HCT116 (cell line): ENCODE data around the gene IL22RA1. TPM values are rescaled to one million over a fixed set of nuclear protein-coding genes. Genes with fewer than 3 reads are reported as not detected.

Source experiments
- ATAC-seq: fragments of 200-7000 bp; cut with Tn5 transposase; 2 replicates; pipeline ENCODE4 v1.9.1; 2020; ENCODE audit warnings: mild to moderate bottlenecking, moderate library complexity
- BruUV-seq: library from RNA; stranded (reverse); fragments of 400-500 nt; replicated peaks from 2 replicates; lab custom pipeline; 2021; lab: Mats Ljungman, UMichigan
- CTCF ChIA-PET: fragments of 300-600 bp; sonication (Branson Sonifier 250); formaldehyde crosslinking; loops from one replicate; lab custom pipeline; 2021; ENCODE audit warnings: antibody characterized with exemption; lab: Charles Lee
- POLR2A ChIA-PET: fragments of 300-600, 350-600 bp; sonication (Branson Sonifier 250); formaldehyde crosslinking; loops from one replicate; lab custom pipeline; 2021; ENCODE audit warnings: antibody characterized with exemption; lab: Charles Lee
- RAD21 ChIA-PET, 2 experiments: fragments of 300-600 bp; sonication (Branson Sonifier 250); formaldehyde crosslinking; loops; one replicate each; lab custom pipeline; 2023; ENCODE audit warnings: low total read pairs in 2 of 2; ENCODE audit not compliant: uncharacterized antibody in 2 of 2, unreplicated experiment in 2 of 2, low non-redundant PET in 1 of 2; lab: Charles Lee
- DNase-seq: peaks from one replicate; pipeline ENCODE4 v3.0.0-alpha.2; 2010; ENCODE audit warnings: low read depth, low spot score
- H2AFZ ChIP-seq: fragments of 200-600 bp; shearing (Covaris generic), sonication (generic); 2 replicates; pipeline ENCODE4 v1.6.1; 2017; ENCODE audit warnings: low read depth, mixed run types, mixed read lengths, antibody characterized with exemption, low read length; ENCODE audit not compliant: poor library complexity, severe bottlenecking
- H3K27ac ChIP-seq: 2 replicates; pipeline ENCODE4 v1.5.1; 2012; ENCODE audit warnings: low read depth, low read length
- H3K27me3 ChIP-seq: fragments of 200-600 bp; sonication (generic); 2 replicates; pipeline ENCODE4 v1.6.1; 2016; ENCODE audit warnings: mixed run types, low read length, mixed read lengths; ENCODE audit not compliant: insufficient read depth
- H3K36me3 ChIP-seq, 2 experiments: fragments of 200-500 bp in 1 of 2; fragments of 200-600 bp in 1 of 2; sonication (Bioruptor generic) in 1 of 2; sonication (generic) in 1 of 2; 2 replicates each; pipeline versions ENCODE4 v1.5.1 to v1.6.1; 2014 to 2016; ENCODE audit warnings: low read length in 2 of 2, inconsistent platforms in 1 of 2, mixed read lengths in 1 of 2, mixed run types in 1 of 2; ENCODE audit not compliant: insufficient read depth in 2 of 2, control insufficient read depth in 1 of 2
- H3K4me1 ChIP-seq, 2 experiments: fragments of 200-600 bp in 1 of 2; sonication (generic) in 1 of 2; 2 replicates each; pipeline versions ENCODE4 v1.5.1 to v1.6.1; 2012 to 2017; ENCODE audit warnings: low read length in 2 of 2, inconsistent platforms in 1 of 2, mild to moderate bottlenecking in 1 of 2, mixed read lengths in 1 of 2, mixed run types in 1 of 2, moderate library complexity in 1 of 2; ENCODE audit not compliant: insufficient read depth in 2 of 2, control insufficient read depth in 1 of 2
- H3K4me2 ChIP-seq: fragments of 200-600 bp; sonication (generic); 2 replicates; pipeline ENCODE4 v1.6.1; 2017; ENCODE audit warnings: mixed run types, low read length, mixed read lengths
- H3K4me3 ChIP-seq, 2 experiments: fragments of 200-600 bp in 1 of 2; sonication (generic) in 1 of 2; replicated peaks in 1 of 2; 2 replicates each; pipeline ENCODE4 v1.5.1; 2011 to 2016; ENCODE audit warnings: low read length in 2 of 2, control low read depth in 1 of 2, low read depth in 1 of 2, mild to moderate bottlenecking in 1 of 2, mixed read lengths in 1 of 2, mixed run types in 1 of 2
- H3K79me2 ChIP-seq: fragments of 200-600 bp; sonication (generic); 2 replicates; pipeline ENCODE4 v1.6.1; 2017; ENCODE audit warnings: mild to moderate bottlenecking, mixed run types, low read length, moderate library complexity, mixed read lengths; ENCODE audit not compliant: insufficient read depth
- H3K9ac ChIP-seq: fragments of 200-600 bp; sonication (generic); 2 replicates; pipeline ENCODE4 v1.6.1; 2016; ENCODE audit warnings: low read length, mixed read lengths
- H3K9me2 ChIP-seq: fragments of 200-600 bp; sonication (generic), shearing (Covaris generic); 2 replicates; pipeline ENCODE4 v1.6.1; 2017; ENCODE audit warnings: mixed run types, mild to moderate bottlenecking, moderate library complexity; ENCODE audit not compliant: insufficient read depth
- H3K9me3 ChIP-seq, 2 experiments: fragments of 200-500 bp in 1 of 2; fragments of 200-600 bp in 1 of 2; sonication (Bioruptor generic) in 1 of 2; sonication (generic) in 1 of 2; 2 replicates each; pipeline ENCODE4 v1.6.1; 2014 to 2017; ENCODE audit warnings: low read length in 2 of 2, mixed read lengths in 2 of 2, inconsistent platforms in 1 of 2, low read depth in 1 of 2, mild to moderate bottlenecking in 1 of 2, mixed run types in 1 of 2, moderate library complexity in 1 of 2; ENCODE audit not compliant: control insufficient read depth in 1 of 2, insufficient read depth in 1 of 2
- H4K20me1 ChIP-seq: fragments of 200-600 bp; sonication (generic), shearing (Covaris generic); 2 replicates; pipeline ENCODE4 v1.6.1; 2017; ENCODE audit warnings: mixed run types, mild to moderate bottlenecking, moderate library complexity; ENCODE audit not compliant: insufficient read depth
- ATF3 ChIP-seq: IDR thresholded peaks from 2 replicates; pipeline ENCODE4 v1.6.1; 2012
- CBX3 ChIP-seq: IDR thresholded peaks from 2 replicates; pipeline ENCODE4 v1.6.1; 2012; ENCODE audit warnings: low read depth
- CEBPB ChIP-seq: IDR thresholded peaks from 2 replicates; pipeline ENCODE4 v1.6.1; 2012; ENCODE audit warnings: low read depth
- CTCF ChIP-seq, 3 experiments: fragments of 200-600 bp in 1 of 3; sonication (generic) in 1 of 3; IDR thresholded peaks in 2 of 3; conservative IDR thresholded peaks in 1 of 3; 2 replicates each; pipeline ENCODE4 v1.5.1; 2012 to 2017; ENCODE audit warnings: low read depth in 2 of 3, low read length in 2 of 3, antibody characterized with exemption in 1 of 3, borderline replicate concordance in 1 of 3, control low read depth in 1 of 3, mild to moderate bottlenecking in 1 of 3, mixed read lengths in 1 of 3, mixed run types in 1 of 3, moderate library complexity in 1 of 3; ENCODE audit not compliant: insufficient read depth in 1 of 3
- EGR1 ChIP-seq: IDR thresholded peaks from 2 replicates; pipeline ENCODE4 v1.6.1; 2012; ENCODE audit warnings: low read depth
- ELF1 ChIP-seq: IDR thresholded peaks from 2 replicates; pipeline ENCODE4 v1.6.1; 2012; ENCODE audit warnings: low read depth, borderline replicate concordance
- EZH2 ChIP-seq: fragments of 200-600 bp; sonication (generic); IDR thresholded peaks from 2 replicates; pipeline ENCODE4 v1.6.1; 2017; ENCODE audit warnings: antibody characterized with exemption, mixed run types
- EZH2phosphoT487 ChIP-seq: fragments of 200-600 bp; IDR thresholded peaks from 2 replicates; pipeline ENCODE4 v1.6.1; 2018; ENCODE audit warnings: antibody characterized with exemption, borderline replicate concordance
- FOSL1 ChIP-seq: IDR thresholded peaks from 2 replicates; pipeline ENCODE4 v1.6.1; 2012; ENCODE audit warnings: low read depth
- JUND ChIP-seq: IDR thresholded peaks from 2 replicates; pipeline ENCODE4 v1.6.1; 2012
- MAX ChIP-seq: IDR thresholded peaks from 2 replicates; pipeline ENCODE4 v1.6.1; 2012
- POLR2A ChIP-seq: IDR thresholded peaks from 2 replicates; pipeline ENCODE4 v1.7.0; 2011; ENCODE audit warnings: borderline replicate concordance; ENCODE audit not compliant: insufficient read depth, insufficient read length; ENCODE audit errors: extremely low read depth
- POLR2AphosphoS5 ChIP-seq: IDR thresholded peaks from 2 replicates; pipeline ENCODE4 v1.6.1; 2011; ENCODE audit warnings: mild to moderate bottlenecking, low read depth, low read length, moderate library complexity
- RAD21 ChIP-seq: IDR thresholded peaks from 2 replicates; pipeline ENCODE4 v1.6.1; 2012; ENCODE audit warnings: low read depth, mild to moderate bottlenecking
- SIN3A ChIP-seq: IDR thresholded peaks from 2 replicates; pipeline ENCODE4 v1.6.1; 2012; ENCODE audit warnings: low read depth
- SP1 ChIP-seq: IDR thresholded peaks from 2 replicates; pipeline ENCODE4 v1.6.1; 2012; ENCODE audit warnings: low read depth
- YY1 ChIP-seq: IDR thresholded peaks from 2 replicates; pipeline ENCODE4 v1.6.1; 2011; ENCODE audit warnings: low read length, low read depth, moderate library complexity, mild to moderate bottlenecking; ENCODE audit not compliant: insufficient replicate concordance; ENCODE audit errors: extremely low read depth
- ZFX ChIP-seq: fragments of 450-650 bp; IDR thresholded peaks from 2 replicates; pipeline ENCODE4 v1.6.1; 2017
- ZNF274 ChIP-seq: fragments of 200-500 bp; sonication (Bioruptor generic); IDR thresholded peaks from 2 replicates; pipeline ENCODE4 v1.6.1; 2014; ENCODE audit warnings: mild to moderate bottlenecking, low read depth, low read length, inconsistent platforms
- intact Hi-C: fragments of 100-400 bp; cut with micrococcal nuclease; formaldehyde crosslinking; loops from 2 replicates; pipeline ENCODE4 v1.10.0; 2022
- total RNA-seq: library from RNA; stranded (reverse); gene quantifications from one replicate; pipeline ENCODE4 v1.2.1, GENCODE V29; 2021; ENCODE audit not compliant: unreplicated experiment
- TF ChIP-seq, protein P1 (sequence below): IDR thresholded peaks from 2 replicates; pipeline ENCODE4 v1.6.1; 2012; ENCODE audit warnings: low read depth
- TF ChIP-seq, protein P2 (sequence below): IDR thresholded peaks from 2 replicates; pipeline ENCODE4 v1.6.1; 2011; ENCODE audit warnings: mild to moderate bottlenecking, low read length, moderate library complexity; ENCODE audit not compliant: insufficient replicate concordance; ENCODE audit errors: extremely low read depth

Gene IL22RA1
- total RNA-seq, 1 experiment from 2014 or later: 2.1 TPM

DNA sequence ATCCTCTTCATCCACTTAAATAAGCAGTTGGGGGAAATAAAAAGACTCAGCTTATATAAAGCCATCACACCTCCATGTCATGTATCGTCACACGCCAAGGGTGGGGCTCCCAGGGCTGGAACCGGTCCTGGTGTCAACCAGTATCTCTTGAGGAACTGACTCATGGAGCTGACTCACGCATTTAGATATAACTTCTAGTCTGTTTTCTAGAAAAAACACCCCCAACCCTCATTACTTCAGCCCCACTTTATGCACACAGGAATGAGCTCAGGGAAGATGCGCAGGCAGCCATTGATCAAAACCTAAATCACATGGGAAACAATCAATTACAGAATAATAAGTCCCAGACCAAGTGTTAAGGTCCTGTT, 6.9 kb upstream of the IL22RA1 start:
- H3K4me2 ChIP-seq: peak overlapping the region; percentile 97
- intact Hi-C loops: loop anchor here (1.0 to 5.0 kb wide), 2 partner anchors 47 to 241 kb away; no protein-coding TSS in a partner anchor
- BruUV-seq: no TSS peak
- H3K4me1 ChIP-seq: peaks cover 5 to 21% of the 10 kb centered on the region in 2 experiments
- H3K4me3 ChIP-seq: peak overlapping the region; percentile 49 to 64
- H3K79me2 ChIP-seq: no peaks in the 10 kb centered on the region
- H3K27ac ChIP-seq: peak overlapping the region; percentile 4; the same call in 1 of the 2 replicates
- RAD21 ChIA-PET: interaction anchor here (0.6 to 1.8 kb wide), 9 partner anchors 49 to 492 kb away, joined by 3 to 12 read pairs (median 4); no protein-coding TSS in a partner anchor
- POLR2A ChIA-PET: interaction anchor here (0.6 to 1.9 kb wide), 6 partner anchors 24 to 242 kb away, joined by 3 to 10 read pairs (median 4); partner anchors contain the start of gene IFNLR1
- no peaks in the 10 kb centered on the region for H3K9me2 ChIP-seq
- H3K27me3 ChIP-seq: no peaks in the 10 kb centered on the region
- ATAC-seq: peak; percentile 69
- peak overlapping the region; percentile 99 for H2AFZ ChIP-seq
- DNase-seq: peak; percentile 48
- peak overlapping the region; percentile 69 for H3K9ac ChIP-seq
- CTCF ChIA-PET: interaction anchor here (0.6 to 3.1 kb wide), 33 partner anchors 9 to 482 kb away, joined by 3 to 68 read pairs (median 5); partner anchors contain the start of genes IFNLR1 and NIPAL3
- no peaks in the 10 kb centered on the region for H3K9me3 ChIP-seq
- H3K36me3 ChIP-seq: no peaks in the 10 kb centered on the region
- H4K20me1 ChIP-seq: no peaks in the 10 kb centered on the region
- TF ChIP-seq JUND (peak; percentile 73), CBX3 (no peak), YY1 (no peak), ELF1 (no peak), FOSL1 (peak; percentile 81), RAD21 (no peak), CEBPB (no peak), MAX (peak; percentile 34; the same call in 1 of the 2 replicates), SIN3A (no peak), ZFX (no peak), EGR1 (no peak), EZH2 (no peak), SP1 (peak; percentile 57), POLR2AphosphoS5 (no peak), ZNF274 (no peak), POLR2A (no peak), CTCF (IDR thresholded peaks at IDR 0.05 in 2 of 3, conservative IDR thresholded peaks at IDR 0.05 in 1 of 3; ENCODE audit: borderline replicate concordance in 1 of 3, insufficient read depth in 1 of 3, low read depth in 2 of 3, low read length in 2 of 3) (no peak), EZH2phosphoT487 (no peak), ATF3 (no peak)
- TF ChIP-seq, protein P1, sequence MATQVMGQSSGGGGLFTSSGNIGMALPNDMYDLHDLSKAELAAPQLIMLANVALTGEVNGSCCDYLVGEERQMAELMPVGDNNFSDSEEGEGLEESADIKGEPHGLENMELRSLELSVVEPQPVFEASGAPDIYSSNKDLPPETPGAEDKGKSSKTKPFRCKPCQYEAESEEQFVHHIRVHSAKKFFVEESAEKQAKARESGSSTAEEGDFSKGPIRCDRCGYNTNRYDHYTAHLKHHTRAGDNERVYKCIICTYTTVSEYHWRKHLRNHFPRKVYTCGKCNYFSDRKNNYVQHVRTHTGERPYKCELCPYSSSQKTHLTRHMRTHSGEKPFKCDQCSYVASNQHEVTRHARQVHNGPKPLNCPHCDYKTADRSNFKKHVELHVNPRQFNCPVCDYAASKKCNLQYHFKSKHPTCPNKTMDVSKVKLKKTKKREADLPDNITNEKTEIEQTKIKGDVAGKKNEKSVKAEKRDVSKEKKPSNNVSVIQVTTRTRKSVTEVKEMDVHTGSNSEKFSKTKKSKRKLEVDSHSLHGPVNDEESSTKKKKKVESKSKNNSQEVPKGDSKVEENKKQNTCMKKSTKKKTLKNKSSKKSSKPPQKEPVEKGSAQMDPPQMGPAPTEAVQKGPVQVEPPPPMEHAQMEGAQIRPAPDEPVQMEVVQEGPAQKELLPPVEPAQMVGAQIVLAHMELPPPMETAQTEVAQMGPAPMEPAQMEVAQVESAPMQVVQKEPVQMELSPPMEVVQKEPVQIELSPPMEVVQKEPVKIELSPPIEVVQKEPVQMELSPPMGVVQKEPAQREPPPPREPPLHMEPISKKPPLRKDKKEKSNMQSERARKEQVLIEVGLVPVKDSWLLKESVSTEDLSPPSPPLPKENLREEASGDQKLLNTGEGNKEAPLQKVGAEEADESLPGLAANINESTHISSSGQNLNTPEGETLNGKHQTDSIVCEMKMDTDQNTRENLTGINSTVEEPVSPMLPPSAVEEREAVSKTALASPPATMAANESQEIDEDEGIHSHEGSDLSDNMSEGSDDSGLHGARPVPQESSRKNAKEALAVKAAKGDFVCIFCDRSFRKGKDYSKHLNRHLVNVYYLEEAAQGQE: no peak
- TF ChIP-seq, protein P2, sequence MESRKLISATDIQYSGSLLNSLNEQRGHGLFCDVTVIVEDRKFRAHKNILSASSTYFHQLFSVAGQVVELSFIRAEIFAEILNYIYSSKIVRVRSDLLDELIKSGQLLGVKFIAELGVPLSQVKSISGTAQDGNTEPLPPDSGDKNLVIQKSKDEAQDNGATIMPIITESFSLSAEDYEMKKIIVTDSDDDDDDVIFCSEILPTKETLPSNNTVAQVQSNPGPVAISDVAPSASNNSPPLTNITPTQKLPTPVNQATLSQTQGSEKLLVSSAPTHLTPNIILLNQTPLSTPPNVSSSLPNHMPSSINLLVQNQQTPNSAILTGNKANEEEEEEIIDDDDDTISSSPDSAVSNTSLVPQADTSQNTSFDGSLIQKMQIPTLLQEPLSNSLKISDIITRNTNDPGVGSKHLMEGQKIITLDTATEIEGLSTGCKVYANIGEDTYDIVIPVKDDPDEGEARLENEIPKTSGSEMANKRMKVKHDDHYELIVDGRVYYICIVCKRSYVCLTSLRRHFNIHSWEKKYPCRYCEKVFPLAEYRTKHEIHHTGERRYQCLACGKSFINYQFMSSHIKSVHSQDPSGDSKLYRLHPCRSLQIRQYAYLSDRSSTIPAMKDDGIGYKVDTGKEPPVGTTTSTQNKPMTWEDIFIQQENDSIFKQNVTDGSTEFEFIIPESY: no peak
